ENCODE measurements around the gene HS6ST1. TPM values are rescaled to one million over a fixed set of nuclear protein-coding genes. Genes with fewer than 3 reads are reported as not detected.

HS6ST1 gene
- total and polyA plus RNA-seq, 2 donors (not counting 3 experiments of a cell fraction or from before 2014, with no cell fraction given), result 12.8 to 19.4 TPM

DNA sequence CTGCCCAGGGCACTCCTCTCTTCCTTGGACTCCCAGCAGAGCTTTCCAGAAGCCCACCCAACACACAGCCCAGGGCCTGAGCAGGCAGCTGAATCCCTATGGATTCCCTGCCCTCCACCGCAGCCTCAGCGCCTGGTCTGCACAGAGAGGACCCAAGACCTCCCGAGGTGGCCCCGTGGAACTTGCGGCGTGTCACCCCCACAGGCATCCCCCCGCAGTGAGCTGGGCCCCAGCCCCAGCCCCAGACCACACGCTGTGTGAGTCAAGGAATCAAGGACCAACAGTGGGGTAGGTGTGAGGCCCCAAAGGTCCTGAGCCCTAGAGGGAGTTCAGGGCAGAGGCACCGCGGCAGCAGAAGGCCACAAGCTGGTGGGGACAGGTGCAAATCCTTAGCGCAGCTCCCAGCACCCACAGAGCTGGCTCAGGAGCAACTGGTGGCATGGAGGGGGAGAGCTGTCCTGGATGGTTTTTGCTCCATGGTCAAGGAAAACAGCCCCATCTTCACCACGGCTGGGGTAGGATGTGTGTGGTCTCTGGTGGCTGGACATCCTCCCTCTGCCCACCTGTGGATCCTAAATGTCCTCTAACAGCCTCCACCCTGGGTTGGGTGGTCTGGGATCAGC is 8.5 kb downstream of the HS6ST1 start:
- dilution Hi-C loops (cut with MboI; ENCODE audit: extremely low pct_ligation_motif_present, low sequenced_read_pairs) (no loop called here), intact Hi-C loops (cut with micrococcal nuclease) (no loop called here)
- Histone ChIP-seq H3K79me2 (ENCODE audit: control insufficient read depth, insufficient read depth, low read length) (peaks cover 2% of the 10 kb centered on the region), H3K9me3 (replicated peaks; ENCODE audit: control insufficient read depth, insufficient read depth, low read length) (no peaks in the 10 kb centered on the region), H3K27ac (ENCODE audit: insufficient read depth, low read depth, low read length) (no peak overlapping the region), H3K4me3 (replicated peaks in 1 of 3; ENCODE audit: insufficient read depth in 1 of 3, low read depth in 1 of 3, low read length in 3 of 3) (no peak overlapping the region), H4K20me1 (replicated peaks; ENCODE audit: control insufficient read depth, extremely low read depth, insufficient read depth, low read length) (no peaks in the 10 kb centered on the region), H3K9me1 (replicated peaks; ENCODE audit: control insufficient read depth, extremely low read depth, insufficient read depth, low read length) (no peaks in the 10 kb centered on the region), H3K27me3 (ENCODE audit: control insufficient read depth in 2 of 2, insufficient read depth in 2 of 2, low read length in 2 of 2) (no peaks in the 10 kb centered on the region), H2AFZ (ENCODE audit: low read depth, low read length) (no peak overlapping the region), H3K4me2 (ENCODE audit: insufficient read depth, low read length) (no peak overlapping the region), H3K9ac (replicated peaks; ENCODE audit: extremely low read depth, insufficient read depth, low read length) (no peak overlapping the region), H3K4me1 (ENCODE audit: control insufficient read depth, extremely low read depth, insufficient read depth, low read length) (peaks cover 2% of the 10 kb centered on the region), H3K36me3 (ENCODE audit: control insufficient read depth in 2 of 2, extremely low read depth in 1 of 2, insufficient read depth in 2 of 2, low read length in 2 of 2) (no peaks in the 10 kb centered on the region)
- no TSS peak for BruUV-seq (replicated peaks)
- no peak for FAIRE-seq
- ChIA-PET POLR2A (no interaction called here), CTCF (interaction anchor here (0.5 to 2.0 kb wide), 2 partner anchors 27 to 75 kb away, joined by 3 to 4 read pairs; no protein-coding TSS in a partner anchor)
- DNase-seq (ENCODE audit: low read depth, low spot score), result no peak
- no peak for TF ChIP-seq POLR2AphosphoS5 (IDR thresholded peaks at IDR 0.05; ENCODE audit: insufficient read depth, low read depth, low read length)
- no peak for TF ChIP-seq EZH2 (IDR thresholded peaks at IDR 0.05; ENCODE audit: borderline replicate concordance, low read depth, low read length, severe bottlenecking)
- no peak for TF ChIP-seq MYC (IDR thresholded peaks at IDR 0.05; ENCODE audit: low read depth, low read length)
- TF ChIP-seq POLR2A (IDR thresholded peaks at IDR 0.05; ENCODE audit: low read depth, low read length), result no peak
- no peak for TF ChIP-seq JUN (IDR thresholded peaks at IDR 0.05; ENCODE audit: borderline replicate concordance, insufficient read depth, insufficient read length, low read depth)
- no peak for TF ChIP-seq FOS (IDR thresholded peaks at IDR 0.05; ENCODE audit: borderline replicate concordance, insufficient read depth, low read length)
- TF ChIP-seq, protein P1, sequence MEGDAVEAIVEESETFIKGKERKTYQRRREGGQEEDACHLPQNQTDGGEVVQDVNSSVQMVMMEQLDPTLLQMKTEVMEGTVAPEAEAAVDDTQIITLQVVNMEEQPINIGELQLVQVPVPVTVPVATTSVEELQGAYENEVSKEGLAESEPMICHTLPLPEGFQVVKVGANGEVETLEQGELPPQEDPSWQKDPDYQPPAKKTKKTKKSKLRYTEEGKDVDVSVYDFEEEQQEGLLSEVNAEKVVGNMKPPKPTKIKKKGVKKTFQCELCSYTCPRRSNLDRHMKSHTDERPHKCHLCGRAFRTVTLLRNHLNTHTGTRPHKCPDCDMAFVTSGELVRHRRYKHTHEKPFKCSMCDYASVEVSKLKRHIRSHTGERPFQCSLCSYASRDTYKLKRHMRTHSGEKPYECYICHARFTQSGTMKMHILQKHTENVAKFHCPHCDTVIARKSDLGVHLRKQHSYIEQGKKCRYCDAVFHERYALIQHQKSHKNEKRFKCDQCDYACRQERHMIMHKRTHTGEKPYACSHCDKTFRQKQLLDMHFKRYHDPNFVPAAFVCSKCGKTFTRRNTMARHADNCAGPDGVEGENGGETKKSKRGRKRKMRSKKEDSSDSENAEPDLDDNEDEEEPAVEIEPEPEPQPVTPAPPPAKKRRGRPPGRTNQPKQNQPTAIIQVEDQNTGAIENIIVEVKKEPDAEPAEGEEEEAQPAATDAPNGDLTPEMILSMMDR (IDR thresholded peaks at IDR 0.05; ENCODE audit: extremely low read depth in 1 of 2, insufficient read depth in 1 of 2, low read depth in 1 of 2, low read length in 2 of 2), result no peak
- TF ChIP-seq, protein P2, sequence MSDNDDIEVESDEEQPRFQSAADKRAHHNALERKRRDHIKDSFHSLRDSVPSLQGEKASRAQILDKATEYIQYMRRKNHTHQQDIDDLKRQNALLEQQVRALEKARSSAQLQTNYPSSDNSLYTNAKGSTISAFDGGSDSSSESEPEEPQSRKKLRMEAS (IDR thresholded peaks at IDR 0.05; ENCODE audit: insufficient read depth, insufficient read length), result no peak
- TF ChIP-seq GATA2 (IDR thresholded peaks at IDR 0.05; ENCODE audit: insufficient read depth, insufficient read length, low read depth, low read length), result no peak
